Activated naive CD8-positive, alpha-beta T cell treated with anti-CD3 and anti-CD28 coated beads, Interleukin-2, amount 10 ng/mL, durations not matched to agents 7 days and 5 days (primary cell): ENCODE measurements around the gene IMPG2. TPM values are rescaled to one million over a fixed set of nuclear protein-coding genes. Genes with fewer than 3 reads are reported as not detected.

Source experiments
- ATAC-seq: fragments of 150-1000 bp; cut with Tn5 transposase; one replicate; pipeline ENCODE4 v1.10.0; 2021; ENCODE audit warnings: low read depth, moderate library complexity
- POLR2A ChIA-PET: fragments of 350-600 bp; sonication (Branson Sonifier 250); formaldehyde crosslinking; loops from one replicate; lab custom pipeline; 2021; ENCODE audit warnings: antibody characterized with exemption; lab: Charles Lee
- DNase-seq: peaks from one replicate; pipeline ENCODE4 v3.0.0; 2021
- H3K27ac Mint-ChIP-seq: one replicate; pipeline ENCODE4 v1.8.0; 2022; ENCODE audit warnings: mild to moderate bottlenecking, mixed read lengths
- H3K27me3 Mint-ChIP-seq: one replicate; pipeline ENCODE4 v1.8.0; 2022; ENCODE audit warnings: mild to moderate bottlenecking, moderate library complexity, mixed read lengths
- H3K36me3 Mint-ChIP-seq: one replicate; pipeline ENCODE4 v1.8.0; 2021; ENCODE audit warnings: mild to moderate bottlenecking, mixed read lengths
- H3K4me1 Mint-ChIP-seq: one replicate; pipeline ENCODE4 v1.8.0; 2021; ENCODE audit warnings: mixed read lengths
- H3K4me3 Mint-ChIP-seq: one replicate; pipeline ENCODE4 v1.8.0; 2022; ENCODE audit warnings: mild to moderate bottlenecking, moderate library complexity, mixed read lengths
- H3K9me3 Mint-ChIP-seq: one replicate; pipeline ENCODE4 v1.8.0; 2021; ENCODE audit warnings: mixed read lengths
- total RNA-seq, 2 experiments: library from RNA; stranded (reverse); gene quantifications; one replicate each; pipeline ENCODE4 v1.2.3, GENCODE V29; 2021

IMPG2 gene
- total RNA-seq, 2 experiments from 2014 or later = 0.42 to 0.62 TPM

DNA sequence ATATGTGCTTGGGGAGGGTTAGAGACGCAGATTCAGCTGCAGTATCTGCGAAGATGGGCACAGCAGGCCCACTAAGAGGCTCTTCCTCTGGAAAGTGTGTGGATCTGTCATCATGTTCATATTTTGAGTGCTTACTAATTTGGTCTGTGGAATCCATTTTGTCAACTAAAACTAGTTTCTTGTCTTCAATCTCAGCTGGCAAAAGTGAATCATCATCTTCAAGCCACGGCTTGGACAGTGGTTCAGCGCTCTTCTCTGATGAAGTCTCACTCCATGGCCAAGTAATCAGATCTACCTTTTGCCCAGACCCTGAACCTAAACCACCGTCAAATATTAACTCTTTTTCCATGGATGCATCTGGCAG, 76.2 kb downstream of the IMPG2 start:
- no peak overlapping the region for H3K4me3 Mint-ChIP-seq
- ATAC-seq (no peak), DNase-seq (no peak)
- H3K36me3 Mint-ChIP-seq = peaks cover 17% of the 10 kb centered on the region
- H3K9me3 Mint-ChIP-seq = peaks cover 5% of the 10 kb centered on the region
- H3K4me1 Mint-ChIP-seq = peaks cover 4% of the 10 kb centered on the region
- no peak overlapping the region for H3K27ac Mint-ChIP-seq
- H3K27me3 Mint-ChIP-seq = no peaks in the 10 kb centered on the region
- POLR2A ChIA-PET = no interaction called here

DNA sequence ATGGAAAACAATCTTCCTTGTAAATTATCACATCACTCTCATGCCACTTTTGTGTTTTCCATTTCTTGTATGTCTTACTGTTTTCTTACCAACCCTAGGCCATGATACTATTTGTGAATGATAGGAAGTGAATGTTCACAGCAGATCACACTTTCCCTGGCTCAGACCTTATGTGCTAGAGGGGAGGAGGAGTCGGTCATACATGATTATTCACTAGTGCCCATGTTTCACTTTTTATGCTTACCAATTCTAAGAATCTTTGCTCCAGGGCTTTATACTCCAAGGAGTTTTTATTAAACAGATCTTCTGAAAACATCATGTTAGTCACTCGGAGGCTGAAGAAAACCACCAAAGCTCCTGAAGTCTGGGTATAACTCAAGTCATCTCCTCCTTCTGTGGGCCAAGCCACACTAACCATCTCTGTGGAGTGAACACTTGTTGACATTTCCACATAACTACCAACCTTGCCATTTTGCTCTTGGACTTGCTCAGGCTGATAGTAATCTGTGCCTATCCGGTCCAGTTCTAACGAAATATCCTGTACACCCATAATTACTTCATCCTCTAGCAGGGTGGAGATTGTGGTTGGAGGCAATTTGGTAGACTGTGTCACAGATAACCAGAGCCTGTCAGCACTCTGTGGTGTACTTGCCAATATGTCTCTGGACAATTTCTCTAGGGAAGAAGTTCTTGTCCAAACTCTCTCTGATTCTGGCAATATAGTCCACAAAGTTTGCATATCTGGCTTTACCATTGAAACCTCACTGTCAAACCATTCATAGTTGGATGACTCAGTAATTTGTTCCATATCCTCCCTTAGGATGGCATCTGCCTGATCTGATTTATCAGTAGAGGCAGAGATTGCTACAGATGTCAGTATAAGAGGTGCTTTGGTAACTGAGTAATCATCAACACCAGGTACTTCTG, 76.8 kb downstream of the IMPG2 start:
- no peak for ATAC-seq
- H3K27ac Mint-ChIP-seq = no peak overlapping the region
- H3K27me3 Mint-ChIP-seq = no peaks in the 10 kb centered on the region
- POLR2A ChIA-PET = no interaction called here
- no peak for DNase-seq
- H3K36me3 Mint-ChIP-seq = peaks cover 16% of the 10 kb centered on the region
- H3K9me3 Mint-ChIP-seq = peaks cover 4% of the 10 kb centered on the region
- H3K4me3 Mint-ChIP-seq = no peak overlapping the region
- peaks cover 3% of the 10 kb centered on the region for H3K4me1 Mint-ChIP-seq

DNA sequence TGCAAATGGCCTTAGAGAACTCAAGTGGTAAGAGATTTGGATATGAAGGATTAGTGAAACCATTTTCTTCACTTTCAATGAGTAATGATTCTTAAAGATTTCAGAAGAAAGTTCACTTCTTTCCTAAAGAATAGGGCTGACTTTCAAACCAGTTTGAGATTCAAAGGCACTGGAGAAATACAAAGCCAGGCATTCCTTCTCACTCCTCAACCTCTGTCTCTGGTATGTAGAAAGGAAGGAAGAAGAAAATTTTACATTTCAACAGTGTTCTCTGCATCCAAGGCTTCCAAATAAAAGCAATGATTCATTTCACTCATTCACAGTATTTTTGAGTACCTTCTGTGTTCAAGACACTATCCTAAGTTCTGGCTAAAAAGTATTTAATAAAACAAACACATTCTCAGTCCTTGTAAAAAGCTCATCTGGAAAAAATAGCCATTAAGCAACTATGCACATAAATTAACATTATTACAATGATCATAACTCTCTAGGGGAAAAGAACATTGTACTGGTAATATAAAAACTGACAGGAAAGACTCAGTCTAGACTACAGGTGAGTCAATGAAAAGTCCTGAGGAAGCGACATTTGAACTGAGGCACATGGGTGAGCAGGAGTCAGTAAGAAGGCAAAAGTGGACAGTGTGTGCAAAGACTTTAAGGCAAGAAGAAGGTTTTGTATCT, 79.5 kb downstream of the IMPG2 start:
- Mint-ChIP-seq H3K27ac (no peak overlapping the region), H3K36me3 (peaks cover 14% of the 10 kb centered on the region), H3K27me3 (no peaks in the 10 kb centered on the region), H3K4me3 (no peak overlapping the region), H3K4me1 (no peaks in the 10 kb centered on the region), H3K9me3 (no peaks in the 10 kb centered on the region)
- no peak for ATAC-seq
- POLR2A ChIA-PET = no interaction called here
- no peak for DNase-seq

DNA sequence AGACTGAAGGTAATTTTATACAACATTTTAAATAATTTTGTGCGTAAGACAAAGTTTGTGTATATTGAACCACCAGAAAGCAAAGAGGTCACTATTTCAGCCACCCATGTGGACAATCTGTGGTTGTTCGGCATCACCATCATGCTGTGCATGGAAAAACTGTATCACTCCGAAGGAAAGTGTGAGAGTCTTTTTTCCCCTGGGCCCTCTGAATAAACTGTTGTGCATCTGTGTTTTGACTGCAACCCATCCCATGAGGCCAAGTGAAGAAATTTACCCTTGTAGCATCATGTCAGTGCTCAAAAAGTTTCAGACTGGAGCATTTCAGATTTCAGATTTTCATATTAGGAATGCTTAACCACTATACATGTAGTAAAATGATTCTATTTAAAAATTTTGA, 85.3 kb downstream of the IMPG2 start:
- DNase-seq (no peak), ATAC-seq (no peak)
- Mint-ChIP-seq H3K4me1 (no peaks in the 10 kb centered on the region), H3K36me3 (peaks cover 6% of the 10 kb centered on the region), H3K27ac (no peak overlapping the region), H3K9me3 (no peaks in the 10 kb centered on the region), H3K27me3 (no peaks in the 10 kb centered on the region), H3K4me3 (no peak overlapping the region)
- POLR2A ChIA-PET = no interaction called here

DNA sequence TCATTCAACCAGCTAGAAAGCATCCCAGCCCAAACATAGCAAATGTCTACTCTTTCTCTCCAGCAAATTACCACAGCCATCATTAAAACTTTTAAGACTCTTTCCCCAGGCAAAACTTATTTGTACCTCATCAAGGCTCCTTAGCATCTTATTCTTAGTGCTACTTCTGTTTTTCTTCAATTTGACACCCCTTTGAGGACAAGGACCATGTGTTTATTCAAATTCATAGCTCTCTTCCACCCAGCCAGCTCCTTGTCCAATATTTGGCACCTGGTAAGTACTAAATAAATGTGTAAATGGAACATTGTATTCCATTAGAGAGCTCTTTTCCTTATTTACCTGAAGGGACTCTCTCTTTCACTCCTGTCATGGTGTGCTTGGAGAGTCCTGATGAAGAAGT, 89.8 kb downstream of the IMPG2 start:
- no peak for DNase-seq
- H3K4me3 Mint-ChIP-seq = no peak overlapping the region
- no peaks in the 10 kb centered on the region for H3K4me1 Mint-ChIP-seq
- H3K36me3 Mint-ChIP-seq = peaks cover 4% of the 10 kb centered on the region
- no peak overlapping the region for H3K27ac Mint-ChIP-seq
- ATAC-seq = no peak
- H3K27me3 Mint-ChIP-seq = no peaks in the 10 kb centered on the region
- H3K9me3 Mint-ChIP-seq = no peaks in the 10 kb centered on the region
- POLR2A ChIA-PET = no interaction called here

DNA sequence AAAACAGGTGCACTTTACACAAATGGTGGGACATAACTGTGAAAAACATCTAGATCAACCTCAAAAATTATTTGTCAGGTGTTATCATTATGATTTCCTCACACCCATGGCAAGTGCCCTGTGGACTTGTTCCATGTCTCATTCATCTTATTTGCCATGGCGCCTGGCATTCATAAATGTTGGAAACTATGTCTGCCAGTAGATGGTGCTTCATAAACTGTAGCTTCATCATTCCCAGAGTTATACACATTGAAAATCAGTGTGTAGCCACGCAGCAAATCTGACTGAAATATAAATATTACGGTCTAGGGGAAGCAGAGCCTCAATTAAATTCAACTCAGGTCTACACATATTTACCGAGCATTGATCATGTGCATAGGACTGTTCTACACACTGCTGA, 90.7 kb downstream of the IMPG2 start:
- H3K27ac Mint-ChIP-seq = no peak overlapping the region
- ATAC-seq (no peak), DNase-seq (no peak)
- H3K9me3 Mint-ChIP-seq = no peaks in the 10 kb centered on the region
- no peaks in the 10 kb centered on the region for H3K27me3 Mint-ChIP-seq
- peaks cover 4% of the 10 kb centered on the region for H3K36me3 Mint-ChIP-seq
- POLR2A ChIA-PET = no interaction called here
- H3K4me1 Mint-ChIP-seq = no peaks in the 10 kb centered on the region
- H3K4me3 Mint-ChIP-seq = no peak overlapping the region

DNA sequence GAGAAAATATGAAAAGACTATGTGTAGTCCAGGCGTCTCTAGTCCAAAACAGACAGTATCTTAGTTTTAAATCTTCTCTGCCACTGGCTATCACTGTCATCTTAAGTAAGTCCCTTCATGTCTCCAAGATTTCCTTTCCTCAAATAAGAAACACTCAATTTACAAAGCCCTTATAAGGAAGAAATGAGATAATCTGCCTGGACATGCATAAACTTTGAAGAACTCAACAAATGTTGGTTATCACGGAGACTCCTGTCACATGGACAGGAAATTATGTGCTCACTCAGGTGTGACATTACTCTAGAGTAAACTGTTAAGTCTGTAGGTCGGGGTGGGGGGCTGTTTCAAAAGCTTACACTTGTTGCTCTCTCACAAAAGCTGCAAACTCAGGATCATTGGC, 91.9 kb downstream of the IMPG2 start:
- H3K4me1 Mint-ChIP-seq = no peaks in the 10 kb centered on the region
- H3K9me3 Mint-ChIP-seq = no peaks in the 10 kb centered on the region
- POLR2A ChIA-PET = no interaction called here
- H3K27ac Mint-ChIP-seq = no peak overlapping the region
- peaks cover 4% of the 10 kb centered on the region for H3K36me3 Mint-ChIP-seq
- no peak for DNase-seq
- ATAC-seq = no peak
- H3K27me3 Mint-ChIP-seq = no peaks in the 10 kb centered on the region
- H3K4me3 Mint-ChIP-seq = no peak overlapping the region

DNA sequence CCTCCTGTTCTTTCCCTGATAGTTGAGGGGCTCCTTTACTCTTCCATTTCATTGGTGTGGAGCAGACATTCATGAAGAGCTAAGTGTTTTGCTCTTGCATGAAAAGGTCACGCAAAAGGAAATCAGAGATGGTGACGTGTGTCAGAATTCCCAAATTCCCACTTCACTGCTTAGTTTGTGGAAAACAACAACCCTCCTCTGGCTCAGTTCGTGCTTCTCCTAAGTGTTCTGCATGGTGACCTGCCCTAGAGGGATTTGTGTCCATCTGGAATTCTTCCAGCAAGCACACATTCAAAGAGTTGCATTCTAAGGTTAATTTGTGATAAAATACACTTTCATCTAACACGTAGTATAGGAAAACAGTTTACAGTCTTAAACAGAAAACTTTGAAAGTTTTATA, 95.6 kb downstream of the IMPG2 start:
- ATAC-seq (no peak), DNase-seq (no peak)
- POLR2A ChIA-PET = no interaction called here
- Mint-ChIP-seq H3K4me1 (no peaks in the 10 kb centered on the region), H3K27ac (no peak overlapping the region), H3K36me3 (no peaks in the 10 kb centered on the region), H3K4me3 (no peak overlapping the region), H3K27me3 (no peaks in the 10 kb centered on the region), H3K9me3 (peaks cover 2% of the 10 kb centered on the region)

DNA sequence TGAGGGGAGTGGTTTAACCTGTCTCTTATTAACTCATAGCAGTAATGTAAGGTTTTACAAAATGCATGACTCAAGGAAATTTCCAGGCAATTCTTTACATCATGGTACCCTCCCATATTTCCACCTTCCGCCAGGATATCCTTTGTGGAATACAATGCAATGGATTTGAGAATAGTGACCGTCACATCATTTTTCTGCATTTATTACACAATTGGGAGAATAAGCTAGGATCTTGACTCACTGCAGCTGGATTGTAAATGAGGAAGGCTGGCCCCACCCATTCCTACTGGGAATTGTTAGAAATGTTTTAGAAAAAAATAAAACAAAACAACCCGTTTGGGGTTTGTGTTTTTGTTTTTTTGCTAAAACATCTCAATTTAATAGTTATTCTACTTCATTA, 97.4 kb downstream of the IMPG2 start:
- H3K4me3 Mint-ChIP-seq = no peak overlapping the region
- H3K36me3 Mint-ChIP-seq = no peaks in the 10 kb centered on the region
- H3K9me3 Mint-ChIP-seq = peaks cover 2% of the 10 kb centered on the region
- H3K27me3 Mint-ChIP-seq = no peaks in the 10 kb centered on the region
- H3K27ac Mint-ChIP-seq = no peak overlapping the region
- POLR2A ChIA-PET = no interaction called here
- no peaks in the 10 kb centered on the region for H3K4me1 Mint-ChIP-seq
- ATAC-seq (no peak), DNase-seq (no peak)

DNA sequence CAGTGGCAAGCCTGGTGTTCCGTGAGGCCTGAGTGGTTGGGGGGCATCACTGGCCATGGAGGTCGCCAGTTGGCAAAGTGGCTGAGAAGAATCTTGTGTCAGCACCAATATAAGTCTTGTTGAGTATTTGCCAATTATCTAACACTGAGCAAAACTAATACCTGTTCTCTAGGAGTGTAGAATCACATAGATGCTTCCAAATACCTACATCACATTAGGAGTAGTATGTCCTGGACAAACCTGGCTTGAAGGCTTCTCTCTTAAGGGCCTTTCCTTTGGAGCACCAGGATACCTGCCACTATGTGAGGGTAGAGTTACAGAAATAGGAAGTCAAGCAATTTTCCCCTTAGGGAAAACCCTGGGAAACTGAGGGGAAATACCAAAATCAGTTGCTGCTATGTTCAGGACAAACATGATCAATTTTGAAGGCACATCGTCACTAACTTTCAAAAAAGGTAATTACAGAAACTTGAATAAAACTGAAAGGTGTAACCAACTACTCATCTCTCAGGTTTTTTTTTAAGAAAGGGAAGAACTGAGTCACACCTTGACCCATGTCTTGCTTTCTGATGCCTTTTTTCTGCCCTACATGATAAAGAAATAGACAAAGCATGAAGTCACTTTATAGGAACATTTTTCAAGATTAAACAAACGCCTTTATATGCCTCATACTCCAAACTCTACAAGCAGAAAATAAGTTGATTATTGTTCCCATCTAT, 100.4 kb downstream of the IMPG2 start:
- Mint-ChIP-seq H3K9me3 (peaks cover 2% of the 10 kb centered on the region), H3K4me1 (no peaks in the 10 kb centered on the region), H3K4me3 (no peak overlapping the region), H3K36me3 (no peaks in the 10 kb centered on the region), H3K27me3 (no peaks in the 10 kb centered on the region), H3K27ac (no peak overlapping the region)
- no peak for DNase-seq
- ATAC-seq = no peak
- POLR2A ChIA-PET = no interaction called here

DNA sequence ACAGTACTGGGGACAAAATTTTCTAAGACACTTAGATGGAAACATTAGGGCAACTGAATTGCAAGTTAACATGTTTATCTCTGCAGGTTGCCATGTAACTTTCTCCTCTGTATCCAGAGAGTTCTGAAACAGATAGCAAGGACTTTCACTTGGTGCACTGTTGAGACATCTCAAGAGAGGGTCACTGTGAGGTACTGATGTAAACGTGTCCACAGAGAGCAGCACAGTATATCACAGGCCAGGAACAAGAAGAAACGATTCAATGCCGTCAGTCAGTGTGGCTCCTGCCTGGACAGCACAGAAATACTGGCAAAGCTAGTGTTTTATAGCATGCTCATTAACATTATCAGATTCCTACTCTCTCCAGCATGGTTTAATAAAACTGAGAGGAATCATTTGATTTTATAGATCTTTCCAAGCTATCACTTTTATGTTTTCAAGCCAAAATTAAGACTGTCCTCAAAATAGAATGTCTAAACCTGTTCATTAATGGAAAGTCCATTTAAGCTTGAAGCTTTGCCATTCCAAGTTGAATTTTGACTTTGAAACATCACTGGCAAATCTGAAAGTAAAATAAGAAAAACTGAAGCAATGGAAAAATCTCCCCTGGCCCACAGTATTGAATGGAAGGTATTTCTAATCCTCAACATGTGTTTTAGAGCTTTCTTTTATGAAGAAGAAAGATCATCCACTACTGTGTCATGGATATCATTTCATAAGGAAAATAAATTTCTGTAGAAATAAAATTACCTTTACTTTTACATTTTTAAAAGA, 102.7 kb downstream of the IMPG2 start:
- no peak for ATAC-seq
- Mint-ChIP-seq H3K27me3 (no peaks in the 10 kb centered on the region), H3K4me1 (no peaks in the 10 kb centered on the region), H3K36me3 (no peaks in the 10 kb centered on the region), H3K27ac (no peak overlapping the region), H3K9me3 (peaks cover 2% of the 10 kb centered on the region), H3K4me3 (no peak overlapping the region)
- no peak for DNase-seq
- POLR2A ChIA-PET = no interaction called here

DNA sequence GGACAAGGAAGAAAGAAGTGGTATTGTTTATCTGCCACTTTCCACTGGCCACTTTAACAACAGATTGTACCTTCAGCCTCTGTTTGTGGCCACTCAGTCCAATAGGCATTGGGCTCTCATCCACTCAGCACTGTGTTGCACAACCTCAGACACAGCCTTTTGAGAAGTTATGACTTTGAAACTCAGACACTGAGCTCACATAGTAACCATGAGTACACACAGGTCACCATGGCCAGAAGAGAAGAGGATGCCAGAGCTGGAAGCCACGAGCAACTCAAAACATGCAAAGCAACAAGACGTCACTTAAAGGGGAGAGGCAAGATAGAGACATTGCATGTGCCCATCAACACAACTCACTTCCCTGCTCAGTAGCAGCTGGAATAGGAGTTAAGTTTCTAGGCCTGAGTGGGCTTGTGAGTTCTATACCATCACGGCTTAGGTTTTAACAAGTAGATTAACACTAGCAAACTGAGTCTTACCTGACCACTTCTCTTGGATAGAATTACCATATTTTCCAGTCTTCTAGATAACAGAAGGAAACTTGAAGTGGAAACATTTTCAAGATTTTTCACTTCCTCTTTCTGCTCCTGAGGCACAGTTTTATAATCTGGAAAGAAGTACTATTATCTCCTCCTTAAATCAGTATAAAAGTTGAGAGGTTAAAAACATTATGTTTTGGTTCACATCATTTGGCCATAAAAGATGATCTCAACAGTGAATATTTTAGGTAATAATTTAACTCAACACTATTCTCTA, 103.5 kb downstream of the IMPG2 start:
- ATAC-seq = no peak
- POLR2A ChIA-PET = no interaction called here
- H3K27ac Mint-ChIP-seq = no peak overlapping the region
- DNase-seq = no peak
- H3K9me3 Mint-ChIP-seq = peaks cover 2% of the 10 kb centered on the region
- H3K27me3 Mint-ChIP-seq = no peaks in the 10 kb centered on the region
- no peaks in the 10 kb centered on the region for H3K4me1 Mint-ChIP-seq
- H3K4me3 Mint-ChIP-seq = no peak overlapping the region
- no peaks in the 10 kb centered on the region for H3K36me3 Mint-ChIP-seq
